Chondrocyte (in vitro differentiated cells): ENCODE results near the gene FAM177A1. TPM values are rescaled to one million over a fixed set of nuclear protein-coding genes. Genes with fewer than 3 reads are reported as not detected.
A peak's percentile ranks its signal among the peaks of the same experiment; 100 is the strongest.
"Not testable (repeated sequence)": the region's sequence is repeated elsewhere in the genome, so short reads cannot be mapped to it uniquely, and the experiment has no call there.

ENCODE experiments used
- DNase-seq: peaks from one replicate; pipeline ENCODE4 v3.0.0; 2021; ENCODE audit warnings: mixed read lengths, low spot score
- H3K27ac Mint-ChIP-seq: one replicate; pipeline ENCODE4 v1.8.0; 2021; ENCODE audit warnings: mild to moderate bottlenecking, moderate library complexity, mixed read lengths; ENCODE audit not compliant: unreplicated experiment
- H3K27me3 Mint-ChIP-seq: 2 replicates; pipeline ENCODE4 v1.8.0; 2021; ENCODE audit warnings: low read depth, mixed read lengths
- H3K36me3 Mint-ChIP-seq: 2 replicates; pipeline ENCODE4 v1.8.0; 2021; ENCODE audit warnings: low read depth, mixed read lengths
- H3K4me1 Mint-ChIP-seq: 2 replicates; pipeline ENCODE4 v1.8.0; 2021; ENCODE audit warnings: low read depth, mild to moderate bottlenecking, mixed read lengths
- H3K4me3 Mint-ChIP-seq: one replicate; pipeline ENCODE4 v1.8.0; 2021; ENCODE audit warnings: mild to moderate bottlenecking, moderate library complexity, mixed read lengths; ENCODE audit not compliant: unreplicated experiment
- H3K9me3 Mint-ChIP-seq: 2 replicates; pipeline ENCODE4 v1.8.0; 2021; ENCODE audit warnings: low read depth, mixed read lengths
- CTCF ChIP-seq: fragments of 200-600 bp; sonication (generic); IDR thresholded peaks from 2 replicates; pipeline ENCODE4 v1.5.0; 2021; ENCODE audit warnings: antibody characterized with exemption, mild to moderate bottlenecking, moderate library complexity
- total RNA-seq: library from RNA; stranded (reverse); gene quantifications from 3 replicates; pipeline ENCODE4 v1.2.1, GENCODE V29; 2021

Gene FAM177A1
- total RNA-seq, 1 donor from 2014 or later, result 103 TPM

- no peak overlapping the region for H3K4me3 Mint-ChIP-seq
- peaks cover 50% of the 10 kb centered on the region for H3K36me3 Mint-ChIP-seq
- H3K27ac Mint-ChIP-seq, result no peak overlapping the region
- TF ChIP-seq CTCF, result no peak
- no peak for DNase-seq
- no peaks in the 10 kb centered on the region for H3K27me3 Mint-ChIP-seq
- H3K9me3 Mint-ChIP-seq, result no peaks in the 10 kb centered on the region
- H3K4me1 Mint-ChIP-seq, result no peaks in the 10 kb centered on the region
Observed at GRCh38 chr14:35016568-35016967, 29.5 kb upstream of the FAM177A1 start.

- Mint-ChIP-seq H3K4me1 (no peaks in the 10 kb centered on the region), H3K27ac (peak overlapping the region; percentile 41), H3K4me3 (no peak overlapping the region), H3K9me3 (no peaks in the 10 kb centered on the region), H3K27me3 (no peaks in the 10 kb centered on the region), H3K36me3 (peaks cover 41% of the 10 kb centered on the region)
- no peak for DNase-seq
- no peak for TF ChIP-seq CTCF
Observed at GRCh38 chr14:35020713-35021112, 25.4 kb upstream of the FAM177A1 start.

GRCh38 chr14:35028435-35028834 lies 17.6 kb upstream of the FAM177A1 start:
- Mint-ChIP-seq H3K9me3 (no peaks in the 10 kb centered on the region), H3K27me3 (no peaks in the 10 kb centered on the region), H3K27ac (no peak overlapping the region), H3K4me1 (no peaks in the 10 kb centered on the region), H3K4me3 (no peak overlapping the region), H3K36me3 (peaks cover 30% of the 10 kb centered on the region)
- no peak for DNase-seq
- no peak for TF ChIP-seq CTCF

- Mint-ChIP-seq H3K4me3 (no peak overlapping the region), H3K36me3 (peaks cover 26% of the 10 kb centered on the region), H3K9me3 (no peaks in the 10 kb centered on the region), H3K27me3 (no peaks in the 10 kb centered on the region), H3K4me1 (no peaks in the 10 kb centered on the region), H3K27ac (no peak overlapping the region)
- no peak for TF ChIP-seq CTCF
- no peak for DNase-seq
Observed at GRCh38 chr14:35032562-35032961, 13.5 kb upstream of the FAM177A1 start.

GRCh38 chr14:35034440-35034833 lies 11.6 kb upstream of the FAM177A1 start:
- no peak for TF ChIP-seq CTCF
- Mint-ChIP-seq H3K27me3 (no peaks in the 10 kb centered on the region), H3K36me3 (peaks cover 20% of the 10 kb centered on the region)

GRCh38 chr14:35034944-35035554 lies 11.0 kb upstream of the FAM177A1 start:
- not testable (repeated sequence) for H3K4me3 Mint-ChIP-seq, H3K9me3 Mint-ChIP-seq, H3K27me3 Mint-ChIP-seq, H3K27ac Mint-ChIP-seq, DNase-seq, H3K4me1 Mint-ChIP-seq
- peaks cover 18% of the 10 kb centered on the region for H3K36me3 Mint-ChIP-seq

More at GRCh38 chr14:35034440-35034833, 11.6 kb upstream of the FAM177A1 start:
- no peaks in the 10 kb centered on the region for H3K9me3 Mint-ChIP-seq
- H3K27ac Mint-ChIP-seq, result no peak overlapping the region
- DNase-seq, result no peak
- no peaks in the 10 kb centered on the region for H3K4me1 Mint-ChIP-seq
- H3K4me3 Mint-ChIP-seq, result no peak overlapping the region

GRCh38 chr14:35038312-35038711 lies 7.8 kb upstream of the FAM177A1 start:
- H3K27me3 Mint-ChIP-seq, DNase-seq, H3K4me3 Mint-ChIP-seq, H3K4me1 Mint-ChIP-seq, H3K27ac Mint-ChIP-seq, H3K9me3 Mint-ChIP-seq: not testable (repeated sequence)
- H3K36me3 Mint-ChIP-seq, result peaks cover 12% of the 10 kb centered on the region
